GM12878 (cell line): ENCODE results near the gene ZNF182. TPM values are rescaled to one million over a fixed set of nuclear protein-coding genes. Genes with fewer than 3 reads are reported as not detected.
A peak's percentile ranks its signal among the peaks of the same experiment; 100 is the strongest.

Source experiments
- ATF7 ChIP-seq: fragments of 450-650 bp; IDR thresholded peaks from 2 replicates; pipeline ENCODE4 v1.6.1; 2016; ENCODE audit warnings: low read depth, mild to moderate bottlenecking
- CBX5 ChIP-seq: sonication (generic); IDR thresholded peaks from 2 replicates; pipeline ENCODE4 v1.6.1; 2016; ENCODE audit warnings: low read depth, moderate library complexity, mild to moderate bottlenecking, inconsistent platforms
- CHD1 ChIP-seq: IDR thresholded peaks from 2 replicates; pipeline ENCODE4 v1.6.1; 2012; ENCODE audit warnings: low read depth, low read length, improper control_type of control experiment
- IKZF2 ChIP-seq, 2 experiments: fragments of 450-650 bp; IDR thresholded peaks; 2 replicates each; pipeline ENCODE4 v1.6.1; 2017; ENCODE audit warnings: mild to moderate bottlenecking in 2 of 2, moderate library complexity in 2 of 2
- IRF4 ChIP-seq: IDR thresholded peaks from 2 replicates; pipeline ENCODE4 v1.6.1; 2011; ENCODE audit warnings: low read depth, low read length
- JUND ChIP-seq: IDR thresholded peaks from 2 replicates; pipeline ENCODE4 v1.6.1; 2012; ENCODE audit warnings: low read depth, mild to moderate bottlenecking, low read length, improper control_type of control experiment, moderate library complexity
- KLF5 ChIP-seq: fragments of 450-650 bp; IDR thresholded peaks from 2 replicates; pipeline ENCODE4 v1.6.1; 2014; ENCODE audit warnings: mild to moderate bottlenecking; ENCODE audit not compliant: partially characterized antibody
- MEF2A ChIP-seq: IDR thresholded peaks from 2 replicates; pipeline ENCODE4 v1.6.1; 2011; ENCODE audit warnings: low read depth, mild to moderate bottlenecking, low read length, moderate library complexity; ENCODE audit not compliant: insufficient read depth
- MTA2 ChIP-seq: fragments of 450-650 bp; IDR thresholded peaks from 2 replicates; pipeline ENCODE4 v1.6.1; 2016; ENCODE audit warnings: low read depth, mild to moderate bottlenecking, moderate library complexity
- NBN ChIP-seq: fragments of 450-650 bp; IDR thresholded peaks from 2 replicates; pipeline ENCODE4 v1.6.1; 2016
- NRF1 ChIP-seq: conservative IDR thresholded peaks from 2 replicates; pipeline ENCODE4 v1.6.1; 2011; ENCODE audit warnings: mild to moderate bottlenecking, low read depth, low read length, improper control_type of control experiment
- RAD21 ChIP-seq: IDR thresholded peaks from 2 replicates; pipeline ENCODE4 v1.6.1; 2011; ENCODE audit warnings: mild to moderate bottlenecking, low read depth, low read length, moderate library complexity; ENCODE audit not compliant: insufficient read depth
- RCOR1 ChIP-seq: conservative IDR thresholded peaks from 2 replicates; pipeline ENCODE4 v1.6.1; 2012; ENCODE audit warnings: low read depth, low read length, improper control_type of control experiment
- RFX5 ChIP-seq: IDR thresholded peaks from 2 replicates; pipeline ENCODE4 v1.6.1; 2011; ENCODE audit warnings: low read depth, low read length, improper control_type of control experiment
- SIX5 ChIP-seq: IDR thresholded peaks from 2 replicates; pipeline ENCODE4 v1.6.1; 2011; ENCODE audit warnings: mild to moderate bottlenecking, low read depth, low read length, moderate library complexity; ENCODE audit not compliant: severe bottlenecking
- SREBF1 ChIP-seq: IDR thresholded peaks from 2 replicates; pipeline ENCODE4 v1.6.1; 2012; ENCODE audit warnings: mild to moderate bottlenecking, low read length
- YY1 ChIP-seq: IDR thresholded peaks from 2 replicates; pipeline ENCODE4 v1.6.1; 2011; ENCODE audit warnings: low read depth, mild to moderate bottlenecking, low read length
- polyA plus RNA-seq, 11 experiments: library from polyadenylated mRNA; depleted of rRNA in 4 of 11; unstranded in 6 of 11; stranded (reverse) in 5 of 11; fragments of >200 nt; fragmentation: Nextera tagmentation in 4 of 11; fragmentation: Illumina TruSeq in 1 of 11; extraction: Ambion mirVana in 4 of 11; extraction: Trizol in 1 of 11; gene quantifications; 1 replicate in 1 of 11; 2 replicates in 10 of 11; pipeline versions ENCODE4 v1.2.1 to v1.2.3, GENCODE V29; 2011 to 2016; ENCODE audit warnings: inconsistent platforms in 2 of 11, missing spikeins in 2 of 11, low read depth in 1 of 11
- total RNA-seq, 4 experiments: library from RNA; depleted of rRNA in 3 of 4; stranded (reverse); fragments of >200 nt in 3 of 4; fragmentation: Illumina TruSeq in 1 of 4; extraction: Trizol in 1 of 4; gene quantifications; 2 replicates each; pipeline versions ENCODE4 v1.2.1 to v1.2.3, GENCODE V29; 2013 to 2021
- TF ChIP-seq, protein P1 (sequence below): fragments of 150-350 bp; IDR thresholded peaks from 2 replicates; pipeline ENCODE4 v1.6.1; 2016; ENCODE audit warnings: low read depth, low read length
- TF ChIP-seq, protein P2 (sequence below): fragments of 450-650 bp; IDR thresholded peaks from 2 replicates; pipeline ENCODE4 v1.6.1; 2017; ENCODE audit warnings: mild to moderate bottlenecking, low read depth, inconsistent platforms; ENCODE audit not compliant: poor library complexity, severe bottlenecking
- TF ChIP-seq, protein P3 (sequence below): fragments of 450-650 bp; IDR thresholded peaks from 2 replicates; pipeline ENCODE4 v1.6.1; 2016; ENCODE audit warnings: mild to moderate bottlenecking, moderate library complexity, borderline replicate concordance

The ZNF182 gene
- total and polyA plus RNA-seq, 10 of the 15 experiments (the other 5 are each of a cell fraction or from before 2014, with no cell fraction given) = 0.85 to 7.0 (median 5.3) TPM

DNA sequence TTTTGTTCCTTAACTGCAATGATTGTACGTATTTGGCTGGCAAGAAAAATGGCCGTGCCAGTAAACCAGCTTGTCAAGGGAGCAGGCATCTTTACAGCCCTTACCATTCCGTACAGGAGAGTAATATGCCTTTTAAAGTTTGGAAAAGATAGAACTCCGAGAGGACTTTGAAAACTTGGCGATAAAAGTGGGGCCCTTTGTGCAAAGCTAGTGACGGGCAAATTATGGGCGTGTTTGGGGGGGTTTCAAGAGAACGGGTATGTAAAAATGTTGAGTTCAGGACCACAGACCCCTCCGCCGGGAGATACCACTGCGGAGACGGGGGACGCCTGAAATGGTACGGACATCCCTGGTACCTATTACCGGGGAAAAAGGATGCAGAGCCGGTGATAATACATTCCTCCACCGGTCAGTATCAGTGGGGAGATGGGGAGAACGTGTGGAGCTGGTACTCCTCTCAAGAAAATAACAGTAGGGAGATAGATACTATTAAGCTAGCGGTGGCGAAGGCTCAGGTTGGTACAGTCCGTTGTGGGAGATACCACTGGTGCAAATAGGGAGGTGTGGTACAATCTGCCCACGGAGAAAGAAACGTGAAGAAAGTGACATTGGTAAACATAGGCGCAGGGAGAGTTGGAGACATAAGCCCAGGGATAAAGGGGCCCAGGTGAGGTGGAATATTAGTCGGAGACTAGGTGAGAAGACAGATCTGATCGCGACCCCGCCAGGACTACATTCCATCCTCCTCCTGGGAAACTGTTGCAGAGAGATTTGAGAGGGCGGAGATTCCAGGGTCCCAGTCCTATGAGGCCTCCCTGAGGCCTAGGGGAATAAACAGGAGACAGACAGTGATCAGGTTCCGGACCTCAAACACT is 17.5 kb upstream of the ZNF182 start (continued):
- TF ChIP-seq, protein P1, sequence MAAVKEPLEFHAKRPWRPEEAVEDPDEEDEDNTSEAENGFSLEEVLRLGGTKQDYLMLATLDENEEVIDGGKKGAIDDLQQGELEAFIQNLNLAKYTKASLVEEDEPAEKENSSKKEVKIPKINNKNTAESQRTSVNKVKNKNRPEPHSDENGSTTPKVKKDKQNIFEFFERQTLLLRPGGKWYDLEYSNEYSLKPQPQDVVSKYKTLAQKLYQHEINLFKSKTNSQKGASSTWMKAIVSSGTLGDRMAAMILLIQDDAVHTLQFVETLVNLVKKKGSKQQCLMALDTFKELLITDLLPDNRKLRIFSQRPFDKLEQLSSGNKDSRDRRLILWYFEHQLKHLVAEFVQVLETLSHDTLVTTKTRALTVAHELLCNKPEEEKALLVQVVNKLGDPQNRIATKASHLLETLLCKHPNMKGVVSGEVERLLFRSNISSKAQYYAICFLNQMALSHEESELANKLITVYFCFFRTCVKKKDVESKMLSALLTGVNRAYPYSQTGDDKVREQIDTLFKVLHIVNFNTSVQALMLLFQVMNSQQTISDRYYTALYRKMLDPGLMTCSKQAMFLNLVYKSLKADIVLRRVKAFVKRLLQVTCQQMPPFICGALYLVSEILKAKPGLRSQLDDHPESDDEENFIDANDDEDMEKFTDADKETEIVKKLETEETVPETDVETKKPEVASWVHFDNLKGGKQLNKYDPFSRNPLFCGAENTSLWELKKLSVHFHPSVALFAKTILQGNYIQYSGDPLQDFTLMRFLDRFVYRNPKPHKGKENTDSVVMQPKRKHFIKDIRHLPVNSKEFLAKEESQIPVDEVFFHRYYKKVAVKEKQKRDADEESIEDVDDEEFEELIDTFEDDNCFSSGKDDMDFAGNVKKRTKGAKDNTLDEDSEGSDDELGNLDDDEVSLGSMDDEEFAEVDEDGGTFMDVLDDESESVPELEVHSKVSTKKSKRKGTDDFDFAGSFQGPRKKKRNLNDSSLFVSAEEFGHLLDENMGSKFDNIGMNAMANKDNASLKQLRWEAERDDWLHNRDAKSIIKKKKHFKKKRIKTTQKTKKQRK = no peak
- TF ChIP-seq IKZF2 (IDR thresholded peaks at IDR 0.05) (0 out of 4 replicates have a peak, but pooled peaks of 1 of the 2 experiments have one; percentile 11), YY1 (peak; percentile 99), IRF4 (0 out of 2 replicates have a peak, but pooled peaks have one; percentile 18), MEF2A (no peak), SREBF1 (peak; percentile 95), RAD21 (no peak), MTA2 (0 out of 2 replicates have a peak, but pooled peaks have one; percentile 15), KLF5 (peak; percentile 98), NRF1 (no peak), ATF7 (peak; percentile 100), RFX5 (no peak), JUND (peak; percentile 94; the same call in 1 of the 2 replicates), CHD1 (peak; percentile 97), NBN (peak; percentile 62), RCOR1 (peak; percentile 70; the same call in 1 of the 2 replicates), CBX5 (no peak), SIX5 (peak; percentile 49)
- TF ChIP-seq, protein P2, sequence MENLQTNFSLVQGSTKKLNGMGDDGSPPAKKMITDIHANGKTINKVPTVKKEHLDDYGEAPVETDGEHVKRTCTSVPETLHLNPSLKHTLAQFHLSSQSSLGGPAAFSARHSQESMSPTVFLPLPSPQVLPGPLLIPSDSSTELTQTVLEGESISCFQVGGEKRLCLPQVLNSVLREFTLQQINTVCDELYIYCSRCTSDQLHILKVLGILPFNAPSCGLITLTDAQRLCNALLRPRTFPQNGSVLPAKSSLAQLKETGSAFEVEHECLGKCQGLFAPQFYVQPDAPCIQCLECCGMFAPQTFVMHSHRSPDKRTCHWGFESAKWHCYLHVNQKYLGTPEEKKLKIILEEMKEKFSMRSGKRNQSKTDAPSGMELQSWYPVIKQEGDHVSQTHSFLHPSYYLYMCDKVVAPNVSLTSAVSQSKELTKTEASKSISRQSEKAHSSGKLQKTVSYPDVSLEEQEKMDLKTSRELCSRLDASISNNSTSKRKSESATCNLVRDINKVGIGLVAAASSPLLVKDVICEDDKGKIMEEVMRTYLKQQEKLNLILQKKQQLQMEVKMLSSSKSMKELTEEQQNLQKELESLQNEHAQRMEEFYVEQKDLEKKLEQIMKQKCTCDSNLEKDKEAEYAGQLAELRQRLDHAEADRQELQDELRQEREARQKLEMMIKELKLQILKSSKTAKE = peak; percentile 98
- TF ChIP-seq, protein P3, sequence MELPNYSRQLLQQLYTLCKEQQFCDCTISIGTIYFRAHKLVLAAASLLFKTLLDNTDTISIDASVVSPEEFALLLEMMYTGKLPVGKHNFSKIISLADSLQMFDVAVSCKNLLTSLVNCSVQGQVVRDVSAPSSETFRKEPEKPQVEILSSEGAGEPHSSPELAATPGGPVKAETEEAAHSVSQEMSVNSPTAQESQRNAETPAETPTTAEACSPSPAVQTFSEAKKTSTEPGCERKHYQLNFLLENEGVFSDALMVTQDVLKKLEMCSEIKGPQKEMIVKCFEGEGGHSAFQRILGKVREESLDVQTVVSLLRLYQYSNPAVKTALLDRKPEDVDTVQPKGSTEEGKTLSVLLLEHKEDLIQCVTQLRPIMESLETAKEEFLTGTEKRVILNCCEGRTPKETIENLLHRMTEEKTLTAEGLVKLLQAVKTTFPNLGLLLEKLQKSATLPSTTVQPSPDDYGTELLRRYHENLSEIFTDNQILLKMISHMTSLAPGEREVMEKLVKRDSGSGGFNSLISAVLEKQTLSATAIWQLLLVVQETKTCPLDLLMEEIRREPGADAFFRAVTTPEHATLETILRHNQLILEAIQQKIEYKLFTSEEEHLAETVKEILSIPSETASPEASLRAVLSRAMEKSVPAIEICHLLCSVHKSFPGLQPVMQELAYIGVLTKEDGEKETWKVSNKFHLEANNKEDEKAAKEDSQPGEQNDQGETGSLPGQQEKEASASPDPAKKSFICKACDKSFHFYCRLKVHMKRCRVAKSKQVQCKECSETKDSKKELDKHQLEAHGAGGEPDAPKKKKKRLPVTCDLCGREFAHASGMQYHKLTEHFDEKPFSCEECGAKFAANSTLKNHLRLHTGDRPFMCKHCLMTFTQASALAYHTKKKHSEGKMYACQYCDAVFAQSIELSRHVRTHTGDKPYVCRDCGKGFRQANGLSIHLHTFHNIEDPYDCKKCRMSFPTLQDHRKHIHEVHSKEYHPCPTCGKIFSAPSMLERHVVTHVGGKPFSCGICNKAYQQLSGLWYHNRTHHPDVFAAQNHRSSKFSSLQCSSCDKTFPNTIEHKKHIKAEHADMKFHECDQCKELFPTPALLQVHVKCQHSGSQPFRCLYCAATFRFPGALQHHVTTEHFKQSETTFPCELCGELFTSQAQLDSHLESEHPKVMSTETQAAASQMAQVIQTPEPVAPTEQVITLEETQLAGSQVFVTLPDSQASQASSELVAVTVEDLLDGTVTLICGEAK = 0 out of 2 replicates have a peak, but pooled peaks have one; percentile 24
